ENCODE measurements around the gene SLC3A2. TPM values are rescaled to one million over a fixed set of nuclear protein-coding genes. Genes with fewer than 3 reads are reported as not detected.
"Not testable (repeated sequence)": the region's sequence is repeated elsewhere in the genome, so short reads cannot be mapped to it uniquely, and the experiment has no call there.

Gene SLC3A2
- total RNA-seq, 1 donor from 2014 or later = 245 TPM

DNA sequence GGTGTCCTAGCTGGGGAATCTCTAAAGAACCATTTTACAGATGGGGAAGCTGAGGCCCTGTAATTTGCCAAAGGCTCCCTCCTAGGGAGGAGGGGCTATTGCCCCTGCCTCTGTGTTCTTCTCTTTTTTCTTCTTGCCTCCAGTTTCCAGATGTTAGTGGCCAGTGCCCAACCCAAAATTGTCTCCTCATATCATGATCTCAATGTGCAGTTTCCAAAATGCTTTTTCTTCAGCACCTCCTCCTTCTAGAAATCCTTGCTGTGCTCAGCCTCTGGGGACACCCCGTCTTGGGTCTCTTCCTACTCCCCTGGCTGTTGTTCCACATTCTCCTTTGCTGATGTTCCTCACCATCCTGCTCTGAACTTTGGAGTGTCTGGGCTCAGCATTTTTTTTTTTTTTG, 50.0 kb downstream of the SLC3A2 start:
- DNase-seq (ENCODE audit: low spot score) = no peak

DNA sequence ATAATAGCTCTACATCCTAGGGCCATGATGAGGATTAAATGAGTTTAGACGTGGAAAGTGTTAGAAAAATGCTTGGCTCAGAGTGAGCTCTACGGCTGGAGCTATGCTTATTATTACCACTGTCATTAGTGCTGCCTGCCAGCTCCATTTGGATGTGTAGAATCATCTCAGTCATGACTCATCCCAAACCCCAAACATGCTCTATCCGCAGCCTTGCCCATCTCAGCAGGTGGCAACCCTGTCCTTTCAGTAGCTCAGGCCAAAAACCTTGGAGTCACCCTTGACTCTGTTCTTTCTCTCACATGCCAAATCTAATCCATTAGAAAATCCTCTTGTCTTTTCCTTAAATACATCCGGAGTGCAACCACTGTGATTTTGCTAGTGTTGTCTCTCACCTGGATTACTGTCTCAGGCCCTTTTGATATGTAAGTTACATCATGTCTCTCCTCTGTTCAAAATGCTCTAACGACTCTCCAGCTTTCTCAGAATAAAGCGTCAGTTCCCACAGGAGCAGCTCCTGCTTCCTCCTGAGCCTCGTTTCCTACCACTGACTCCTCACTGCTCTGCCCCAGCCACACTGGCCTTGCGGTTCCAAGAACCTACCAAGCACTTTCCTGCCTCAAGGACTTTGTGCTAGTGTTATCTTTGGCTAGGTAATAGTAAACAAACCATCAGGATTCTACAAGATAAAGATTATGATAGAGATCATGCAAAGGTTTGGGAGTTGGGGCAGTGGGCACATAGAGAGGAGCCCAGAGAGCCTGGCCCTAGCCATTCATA, 51.0 kb downstream of the SLC3A2 start:
- no peak for DNase-seq (ENCODE audit: low spot score)

DNA sequence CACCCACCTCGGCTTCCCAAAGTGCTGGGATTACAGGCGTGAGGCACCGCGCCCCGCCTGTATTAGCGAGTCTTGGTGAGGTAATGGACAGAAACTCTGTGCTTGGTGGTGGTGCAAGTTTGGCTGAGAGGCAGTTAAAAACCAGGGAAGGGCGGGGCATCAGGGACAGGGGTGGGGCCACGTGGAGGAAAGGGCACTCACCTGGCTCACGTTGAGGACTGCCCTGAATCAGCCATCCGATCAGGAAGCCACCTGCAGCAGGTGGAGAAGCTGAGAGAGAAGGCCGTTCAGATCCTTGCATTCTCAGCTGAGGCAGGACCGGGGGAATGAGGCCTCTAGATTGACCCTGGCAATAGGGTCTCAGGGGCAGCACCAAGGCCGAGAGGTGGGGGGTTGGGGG, 52.6 kb downstream of the SLC3A2 start:
- DNase-seq (ENCODE audit: low spot score) = no peak

DNA sequence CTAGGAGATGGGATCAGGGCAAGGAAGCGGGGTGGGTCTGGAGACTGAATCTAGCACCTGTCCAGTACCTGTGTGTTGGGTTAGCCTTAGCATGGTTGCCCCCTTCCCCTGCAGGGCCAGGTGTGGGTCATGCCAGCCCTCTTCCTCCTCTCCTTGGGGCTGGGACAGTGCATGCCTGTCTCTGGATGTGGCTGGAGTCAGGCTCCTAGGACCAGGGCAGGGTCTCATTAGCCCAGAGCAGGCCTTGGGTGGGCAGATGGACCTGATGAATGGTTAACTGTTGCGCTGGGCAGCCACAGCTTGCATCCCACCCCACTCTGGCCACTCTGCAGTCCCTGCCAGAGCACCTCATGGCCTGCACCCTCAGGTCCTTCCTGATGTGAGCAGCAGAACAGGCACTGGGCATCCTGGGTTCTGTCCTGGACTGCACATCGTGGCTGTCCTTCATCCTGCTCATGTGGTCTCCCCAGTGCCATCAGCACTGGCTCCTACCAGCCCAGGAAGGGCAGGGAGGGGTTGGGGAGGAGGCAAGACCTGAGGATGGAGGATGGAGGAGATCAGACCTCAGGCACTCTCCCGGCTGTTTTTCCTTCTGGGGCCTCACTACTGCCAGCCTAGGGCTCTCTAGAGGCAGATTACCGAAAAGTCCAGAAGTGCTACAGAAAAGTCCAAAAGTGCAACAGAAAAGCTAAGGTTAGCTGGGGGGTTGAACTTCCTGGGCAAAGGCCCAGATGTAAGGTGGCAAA, 53.2 kb downstream of the SLC3A2 start:
- no peak for DNase-seq (ENCODE audit: low spot score)

DNA sequence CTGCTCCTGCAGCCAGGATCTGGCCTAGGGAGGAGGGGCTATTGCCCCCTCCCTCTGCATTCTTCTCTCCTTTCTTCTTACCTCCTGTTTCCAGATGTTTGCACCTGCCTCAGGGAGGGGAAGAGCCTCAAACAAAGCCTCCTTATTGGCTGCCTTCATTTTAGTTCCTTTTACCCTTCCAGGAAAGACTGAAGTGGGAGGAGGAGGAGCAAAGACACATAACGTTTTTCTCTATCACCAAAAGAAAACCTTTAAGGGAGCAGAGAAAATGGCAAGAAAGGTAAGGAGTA, 53.7 kb downstream of the SLC3A2 start:
- no peak for DNase-seq (ENCODE audit: low spot score)

DNA sequence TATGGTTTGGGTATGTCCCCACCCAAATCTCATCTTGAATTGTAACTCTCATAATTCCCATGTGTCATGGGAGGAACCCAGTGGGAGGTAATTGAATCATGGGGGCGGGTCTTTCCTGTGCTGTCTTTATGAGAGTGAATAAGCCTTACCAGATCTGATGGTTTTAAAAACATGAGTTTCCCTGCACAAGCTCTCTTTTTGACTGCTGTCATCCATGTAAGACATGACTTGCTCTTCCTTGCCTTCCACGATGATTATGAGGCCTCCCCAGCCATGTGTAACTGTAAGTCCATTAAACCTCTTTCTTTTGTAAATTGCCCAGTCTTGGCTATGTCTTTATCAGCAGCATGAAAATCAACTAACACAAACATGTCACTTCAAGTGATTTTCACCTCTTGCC, 56.8 kb downstream of the SLC3A2 start:
- DNase-seq (ENCODE audit: low spot score) = not testable (repeated sequence)

Other genes starting within 250 kb of the SLC3A2 start
- 271 TPM for gene GANAB, start 234.3 kb upstream of the SLC3A2 start, total RNA-seq
- gene INTS5, start 227.6 kb upstream of the SLC3A2 start, total RNA-seq = 19.2 TPM
- gene C11orf98, start 215.7 kb upstream of the SLC3A2 start, total RNA-seq = 52.6 TPM
- gene CSKMT, start 215.6 kb upstream of the SLC3A2 start, total RNA-seq = 20.7 TPM
- 6.6 TPM for gene UQCC3, start 209.2 kb upstream of the SLC3A2 start, total RNA-seq
- 9.8 TPM for gene LBHD1, start 208.6 kb upstream of the SLC3A2 start, total RNA-seq
- gene UBXN1, start 201.8 kb upstream of the SLC3A2 start, total RNA-seq = 90.5 TPM
- 5.0 TPM for gene LRRN4CL, start 191.4 kb upstream of the SLC3A2 start, total RNA-seq
- gene BSCL2, start 173.5 kb upstream of the SLC3A2 start, total RNA-seq = 55.9 TPM
- gene GNG3, start 173.2 kb upstream of the SLC3A2 start, total RNA-seq = not detected
- 50.4 TPM for gene HNRNPUL2, start 153.4 kb upstream of the SLC3A2 start, total RNA-seq
- gene TTC9C, start 152.4 kb upstream of the SLC3A2 start, total RNA-seq = 36.7 TPM
- 16.0 TPM for gene ZBTB3, start 126.7 kb upstream of the SLC3A2 start, total RNA-seq
- 76.6 TPM for gene POLR2G, start 119.3 kb upstream of the SLC3A2 start, total RNA-seq
- 22.1 TPM for gene TAF6L, start 109.5 kb upstream of the SLC3A2 start, total RNA-seq
- 63.9 TPM for gene TMEM179B, start 93.5 kb upstream of the SLC3A2 start, total RNA-seq
- gene TMEM223, start 88.9 kb upstream of the SLC3A2 start, total RNA-seq = 18.4 TPM
- gene NXF1, start 75.5 kb upstream of the SLC3A2 start, total RNA-seq = 94.6 TPM
- 30.1 TPM for gene STX5, start 48.8 kb upstream of the SLC3A2 start, total RNA-seq
- not detected for gene TEX54, start 48.1 kb upstream of the SLC3A2 start, total RNA-seq
- gene WDR74, start 41.3 kb upstream of the SLC3A2 start, total RNA-seq = 58.8 TPM
- gene CHRM1, start 40.5 kb downstream of the SLC3A2 start, total RNA-seq = not detected
- not detected for gene SLC22A6, start 104.1 kb downstream of the SLC3A2 start, total RNA-seq
- not detected for gene SLC22A8, start 134.9 kb downstream of the SLC3A2 start, total RNA-seq

All from ureter (tissue), 1 donor.